IPS-20b (cell line): ENCODE data around the gene ZBTB17.

ENCODE experiments used
- H3K27ac ChIP-seq: one replicate; pipeline ENCODE4 v1.5.1; 2013; ENCODE audit warnings: low read length
- H3K27me3 ChIP-seq: 2 replicates; pipeline ENCODE4 v1.6.1; 2013; ENCODE audit warnings: mild to moderate bottlenecking, low read length, inconsistent platforms; ENCODE audit not compliant: insufficient read depth
- H3K36me3 ChIP-seq: 2 replicates; pipeline ENCODE4 v1.6.1; 2013; ENCODE audit warnings: low read depth, mild to moderate bottlenecking, inconsistent platforms, low read length, moderate library complexity; ENCODE audit not compliant: insufficient read depth
- H3K4me1 ChIP-seq: 2 replicates; pipeline ENCODE4 v1.6.1; 2013; ENCODE audit warnings: mild to moderate bottlenecking, control low read depth, inconsistent platforms, low read length, moderate library complexity; ENCODE audit not compliant: insufficient read depth
- H3K4me3 ChIP-seq: 2 replicates; pipeline ENCODE4 v1.5.1; 2013; ENCODE audit warnings: mild to moderate bottlenecking, low read length, inconsistent platforms
- H3K9ac ChIP-seq: 2 replicates; pipeline ENCODE4 v1.6.1; 2013; ENCODE audit warnings: low read depth, mild to moderate bottlenecking, inconsistent platforms, low read length, moderate library complexity
- H3K9me3 ChIP-seq: 2 replicates; pipeline ENCODE4 v1.6.1; 2013; ENCODE audit warnings: mild to moderate bottlenecking, low read depth, low read length, inconsistent platforms; ENCODE audit not compliant: insufficient read depth

ZBTB17 gene

GRCh38 chr1:15941044-15941840, 34.7 kb downstream of the ZBTB17 start:
- no peak overlapping the region for H3K9ac ChIP-seq
- H3K4me3 ChIP-seq = no peak overlapping the region
- no peaks in the 10 kb centered on the region for H3K9me3 ChIP-seq
- peaks cover 80% of the 10 kb centered on the region for H3K36me3 ChIP-seq
- H3K27ac ChIP-seq = no peak overlapping the region
- no peaks in the 10 kb centered on the region for H3K27me3 ChIP-seq
- no peaks in the 10 kb centered on the region for H3K4me1 ChIP-seq

- Histone ChIP-seq H3K4me3 (no peak overlapping the region), H3K9me3 (no peaks in the 10 kb centered on the region), H3K27ac (no peak overlapping the region), H3K9ac (no peak overlapping the region), H3K36me3 (peaks cover 81% of the 10 kb centered on the region), H3K4me1 (no peaks in the 10 kb centered on the region), H3K27me3 (no peaks in the 10 kb centered on the region)
These were observed 35.5 kb downstream of the ZBTB17 start for GRCh38 chr1:15940110-15941043.

- Histone ChIP-seq H3K4me1 (no peaks in the 10 kb centered on the region), H3K27ac (no peak overlapping the region), H3K4me3 (no peak overlapping the region), H3K9me3 (no peaks in the 10 kb centered on the region), H3K36me3 (peaks cover 87% of the 10 kb centered on the region), H3K27me3 (no peaks in the 10 kb centered on the region), H3K9ac (no peak overlapping the region)
These were observed 36.5 kb downstream of the ZBTB17 start for GRCh38 chr1:15939181-15940109.

GRCh38 chr1:15938628-15939161, 37.2 kb downstream of the ZBTB17 start:
- Histone ChIP-seq H3K4me1 (no peaks in the 10 kb centered on the region), H3K27me3 (no peaks in the 10 kb centered on the region), H3K4me3 (no peak overlapping the region), H3K9ac (no peak overlapping the region), H3K36me3 (peaks cover 95% of the 10 kb centered on the region), H3K9me3 (no peaks in the 10 kb centered on the region), H3K27ac (no peak overlapping the region)

- H3K4me3 ChIP-seq = no peak overlapping the region
- H3K36me3 ChIP-seq = peaks cover 95% of the 10 kb centered on the region
- no peaks in the 10 kb centered on the region for H3K4me1 ChIP-seq
- H3K27me3 ChIP-seq = no peaks in the 10 kb centered on the region
- H3K9me3 ChIP-seq = no peaks in the 10 kb centered on the region
- H3K9ac ChIP-seq = peak overlapping the region; percentile 15; the same call in 1 of the 2 replicates
- H3K27ac ChIP-seq = no peak overlapping the region
These were observed 38.2 kb downstream of the ZBTB17 start for GRCh38 chr1:15937706-15938168.

GRCh38 chr1:15937146-15937545, 38.8 kb downstream of the ZBTB17 start:
- H3K4me3 ChIP-seq = no peak overlapping the region
- no peaks in the 10 kb centered on the region for H3K27me3 ChIP-seq
- no peaks in the 10 kb centered on the region for H3K4me1 ChIP-seq
- H3K9ac ChIP-seq = peak overlapping the region; percentile 15; the same call in 1 of the 2 replicates
- H3K27ac ChIP-seq = no peak overlapping the region
- peaks cover 95% of the 10 kb centered on the region for H3K36me3 ChIP-seq
- H3K9me3 ChIP-seq = no peaks in the 10 kb centered on the region

GRCh38 chr1:15936025-15936424, 39.9 kb downstream of the ZBTB17 start:
- Histone ChIP-seq H3K27ac (no peak overlapping the region), H3K9ac (no peak overlapping the region), H3K4me1 (no peaks in the 10 kb centered on the region), H3K36me3 (peaks cover 95% of the 10 kb centered on the region), H3K27me3 (no peaks in the 10 kb centered on the region), H3K9me3 (no peaks in the 10 kb centered on the region), H3K4me3 (no peak overlapping the region)

- Histone ChIP-seq H3K36me3 (peaks cover 95% of the 10 kb centered on the region), H3K4me3 (no peak overlapping the region), H3K4me1 (no peaks in the 10 kb centered on the region), H3K27me3 (no peaks in the 10 kb centered on the region), H3K9me3 (no peaks in the 10 kb centered on the region), H3K9ac (no peak overlapping the region), H3K27ac (no peak overlapping the region)
These were observed 40.6 kb downstream of the ZBTB17 start for GRCh38 chr1:15935056-15935950.

GRCh38 chr1:15934211-15935055, 41.5 kb downstream of the ZBTB17 start:
- peaks cover 97% of the 10 kb centered on the region for H3K36me3 ChIP-seq
- no peak overlapping the region for H3K9ac ChIP-seq
- H3K9me3 ChIP-seq = no peaks in the 10 kb centered on the region
- H3K4me3 ChIP-seq = no peak overlapping the region
- no peak overlapping the region for H3K27ac ChIP-seq
- no peaks in the 10 kb centered on the region for H3K27me3 ChIP-seq
- no peaks in the 10 kb centered on the region for H3K4me1 ChIP-seq

- Histone ChIP-seq H3K4me1 (no peaks in the 10 kb centered on the region), H3K27me3 (no peaks in the 10 kb centered on the region), H3K9me3 (no peaks in the 10 kb centered on the region), H3K4me3 (no peak overlapping the region), H3K27ac (no peak overlapping the region), H3K36me3 (peaks cover 97% of the 10 kb centered on the region), H3K9ac (no peak overlapping the region)
These were observed 42.2 kb downstream of the ZBTB17 start for GRCh38 chr1:15933684-15934083.
